K562 (cell line): ENCODE measurements around the gene DAPK2.

ENCODE experiments used
- CBX3 ChIP-seq, 2 experiments: IDR thresholded peaks; 1 replicate in 1 of 2; 2 replicates in 1 of 2; pipeline ENCODE4 v1.6.1; 2012; ENCODE audit warnings: inconsistent platforms in 2 of 2, low read length in 2 of 2, borderline replicate concordance in 1 of 2, control low read depth in 1 of 2
- CC2D1A ChIP-seq: fragments of 450-650 bp; IDR thresholded peaks from 2 replicates; pipeline ENCODE4 v1.6.1; 2017; ENCODE audit warnings: mild to moderate bottlenecking
- EZH2 ChIP-seq: IDR thresholded peaks from 2 replicates; pipeline ENCODE4 v1.6.1; 2012; ENCODE audit warnings: low read depth, mild to moderate bottlenecking, inconsistent platforms, low read length, borderline replicate concordance
- GATAD2B ChIP-seq: fragments of 450-650 bp; IDR thresholded peaks from 2 replicates; pipeline ENCODE4 v1.6.1; 2017; ENCODE audit warnings: mild to moderate bottlenecking, borderline replicate concordance
- MBD2 ChIP-seq: sonication (generic); IDR thresholded peaks from 2 replicates; pipeline ENCODE4 v1.6.1; 2016; ENCODE audit warnings: low read depth, borderline replicate concordance
- TF ChIP-seq, protein P1 (sequence below): sonication (generic); formaldehyde crosslinking; IDR thresholded peaks from 2 replicates; pipeline ENCODE4 v1.9.0; 2022; ENCODE audit warnings: mild to moderate bottlenecking, missing genetic modification reagents
- TF ChIP-seq, protein P2 (sequence below): IDR thresholded peaks from 2 replicates; pipeline ENCODE4 v1.6.1; 2016; ENCODE audit warnings: missing genetic modification characterization, missing compliant biosample characterization
- TF ChIP-seq, protein P3 (sequence below), 3 experiments: fragments of 200-800 bp in 1 of 3; fragments of 250-450 bp in 1 of 3; fragments of 450-650 bp in 1 of 3; sonication (Bioruptor Pico) in 1 of 3; sonication (Bioruptor generic) in 1 of 3; formaldehyde crosslinking in 1 of 3; IDR thresholded peaks; 2 replicates each; pipeline versions ENCODE4 v1.6.1 to v1.8.0; 2016 to 2022; ENCODE audit warnings: mild to moderate bottlenecking in 2 of 3, missing genetic modification characterization in 2 of 3, missing compliant biosample characterization in 1 of 3, moderate library complexity in 1 of 3

DNA sequence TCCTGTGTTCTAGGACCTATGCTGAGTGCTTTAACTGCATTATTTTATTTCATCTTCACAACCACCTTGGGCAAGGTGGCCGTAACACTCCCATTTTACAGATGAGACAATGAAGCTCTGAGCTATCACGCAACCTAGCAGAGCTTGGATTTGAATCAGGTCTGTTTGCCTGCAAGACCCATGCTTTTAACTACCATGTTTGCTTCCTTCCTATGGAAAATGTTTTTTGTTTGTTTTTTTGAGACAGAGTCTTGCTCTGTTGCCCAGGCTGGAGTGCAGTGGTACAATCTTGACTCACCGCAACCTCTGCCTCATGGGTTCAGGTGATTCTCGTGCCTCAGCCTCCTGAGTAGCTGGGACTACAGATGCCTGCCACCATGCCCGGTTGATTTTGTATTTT, 187.8 kb downstream of the DAPK2 start:
- TF ChIP-seq, protein P1, sequence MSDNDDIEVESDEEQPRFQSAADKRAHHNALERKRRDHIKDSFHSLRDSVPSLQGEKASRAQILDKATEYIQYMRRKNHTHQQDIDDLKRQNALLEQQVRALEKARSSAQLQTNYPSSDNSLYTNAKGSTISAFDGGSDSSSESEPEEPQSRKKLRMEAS (CRISPR knock-in tag) = no peak
- TF ChIP-seq EZH2 (no peak), MBD2 (no peak), CC2D1A (no peak), GATAD2B (no peak), CBX3 (IDR thresholded peaks at IDR 0.05; ENCODE audit: borderline replicate concordance in 1 of 2, low read length in 2 of 2) (no peak)
- TF ChIP-seq, protein P2, sequence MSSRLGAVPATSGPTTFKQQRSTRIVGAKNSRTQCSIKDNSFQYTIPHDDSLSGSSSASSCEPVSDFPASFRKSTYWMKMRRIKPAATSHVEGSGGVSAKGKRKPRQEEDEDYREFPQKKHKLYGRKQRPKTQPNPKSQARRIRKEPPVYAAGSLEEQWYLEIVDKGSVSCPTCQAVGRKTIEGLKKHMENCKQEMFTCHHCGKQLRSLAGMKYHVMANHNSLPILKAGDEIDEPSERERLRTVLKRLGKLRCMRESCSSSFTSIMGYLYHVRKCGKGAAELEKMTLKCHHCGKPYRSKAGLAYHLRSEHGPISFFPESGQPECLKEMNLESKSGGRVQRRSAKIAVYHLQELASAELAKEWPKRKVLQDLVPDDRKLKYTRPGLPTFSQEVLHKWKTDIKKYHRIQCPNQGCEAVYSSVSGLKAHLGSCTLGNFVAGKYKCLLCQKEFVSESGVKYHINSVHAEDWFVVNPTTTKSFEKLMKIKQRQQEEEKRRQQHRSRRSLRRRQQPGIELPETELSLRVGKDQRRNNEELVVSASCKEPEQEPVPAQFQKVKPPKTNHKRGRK (tag) = no peak
- TF ChIP-seq, protein P3, sequence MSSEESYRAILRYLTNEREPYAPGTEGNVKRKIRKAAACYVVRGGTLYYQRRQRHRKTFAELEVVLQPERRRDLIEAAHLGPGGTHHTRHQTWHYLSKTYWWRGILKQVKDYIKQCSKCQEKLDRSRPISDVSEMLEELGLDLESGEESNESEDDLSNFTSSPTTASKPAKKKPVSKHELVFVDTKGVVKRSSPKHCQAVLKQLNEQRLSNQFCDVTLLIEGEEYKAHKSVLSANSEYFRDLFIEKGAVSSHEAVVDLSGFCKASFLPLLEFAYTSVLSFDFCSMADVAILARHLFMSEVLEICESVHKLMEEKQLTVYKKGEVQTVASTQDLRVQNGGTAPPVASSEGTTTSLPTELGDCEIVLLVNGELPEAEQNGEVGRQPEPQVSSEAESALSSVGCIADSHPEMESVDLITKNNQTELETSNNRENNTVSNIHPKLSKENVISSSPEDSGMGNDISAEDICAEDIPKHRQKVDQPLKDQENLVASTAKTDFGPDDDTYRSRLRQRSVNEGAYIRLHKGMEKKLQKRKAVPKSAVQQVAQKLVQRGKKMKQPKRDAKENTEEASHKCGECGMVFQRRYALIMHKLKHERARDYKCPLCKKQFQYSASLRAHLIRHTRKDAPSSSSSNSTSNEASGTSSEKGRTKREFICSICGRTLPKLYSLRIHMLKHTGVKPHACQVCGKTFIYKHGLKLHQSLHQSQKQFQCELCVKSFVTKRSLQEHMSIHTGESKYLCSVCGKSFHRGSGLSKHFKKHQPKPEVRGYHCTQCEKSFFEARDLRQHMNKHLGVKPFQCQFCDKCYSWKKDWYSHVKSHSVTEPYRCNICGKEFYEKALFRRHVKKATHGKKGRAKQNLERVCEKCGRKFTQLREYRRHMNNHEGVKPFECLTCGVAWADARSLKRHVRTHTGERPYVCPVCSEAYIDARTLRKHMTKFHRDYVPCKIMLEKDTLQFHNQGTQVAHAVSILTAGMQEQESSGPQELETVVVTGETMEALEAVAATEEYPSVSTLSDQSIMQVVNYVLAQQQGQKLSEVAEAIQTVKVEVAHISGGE (CRISPR knock-in tag; IDR thresholded peaks at IDR 0.05) = no peak
